ENCODE results near the gene LTBP1. TPM values are rescaled to one million over a fixed set of nuclear protein-coding genes. Genes with fewer than 3 reads are reported as not detected.

The LTBP1 gene
- total RNA-seq, 1 experiment from 2014 or later: 28.5 TPM

DNA sequence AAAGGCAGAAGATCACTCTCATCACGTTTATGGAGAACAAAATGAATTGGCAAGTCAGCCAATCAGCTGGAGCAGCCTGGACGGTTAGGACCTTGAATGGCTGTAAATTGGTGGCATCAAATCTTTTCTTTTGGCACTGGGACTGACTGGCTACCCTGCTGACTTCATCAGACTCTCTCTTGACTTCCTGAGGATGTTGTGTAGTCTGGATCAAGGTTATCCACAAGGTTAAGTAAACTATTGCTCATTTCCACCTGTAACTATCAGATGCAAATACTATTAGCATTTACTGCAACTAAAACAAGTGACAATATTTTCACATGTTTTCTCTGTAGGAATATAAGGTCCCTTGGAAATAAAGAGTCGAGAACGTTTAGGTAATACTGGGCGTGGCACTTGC lies 395.4 kb downstream of the LTBP1 start:
- no peak overlapping the region for H2BK12ac ChIP-seq (ENCODE audit: insufficient read length, low read depth, low read length)
- no peak overlapping the region for H3K27ac Mint-ChIP-seq
- H3K23me2 ChIP-seq (ENCODE audit: insufficient read length, low read depth, low read length, poor library complexity, severe bottlenecking): no peaks in the 10 kb centered on the region
- no peak for DNase-seq
- no peaks in the 10 kb centered on the region for H3K79me1 ChIP-seq (ENCODE audit: insufficient read depth, low read depth, low read length, poor library complexity, severe bottlenecking)
- no peak overlapping the region for H3K18ac ChIP-seq (ENCODE audit: insufficient read length, low read depth, low read length)
- H2BK20ac ChIP-seq (ENCODE audit: low read depth, low read length, poor library complexity, severe bottlenecking): no peak overlapping the region
- H4K91ac ChIP-seq (ENCODE audit: insufficient read length, low read depth, low read length): no peak overlapping the region
- H3K9me3 Mint-ChIP-seq: no peaks in the 10 kb centered on the region
- H2BK15ac ChIP-seq (ENCODE audit: low read depth, low read length): no peak overlapping the region
- H3K9ac ChIP-seq (ENCODE audit: extremely low read depth, insufficient read length, low read length): no peak overlapping the region
- TF ChIP-seq, protein P1, sequence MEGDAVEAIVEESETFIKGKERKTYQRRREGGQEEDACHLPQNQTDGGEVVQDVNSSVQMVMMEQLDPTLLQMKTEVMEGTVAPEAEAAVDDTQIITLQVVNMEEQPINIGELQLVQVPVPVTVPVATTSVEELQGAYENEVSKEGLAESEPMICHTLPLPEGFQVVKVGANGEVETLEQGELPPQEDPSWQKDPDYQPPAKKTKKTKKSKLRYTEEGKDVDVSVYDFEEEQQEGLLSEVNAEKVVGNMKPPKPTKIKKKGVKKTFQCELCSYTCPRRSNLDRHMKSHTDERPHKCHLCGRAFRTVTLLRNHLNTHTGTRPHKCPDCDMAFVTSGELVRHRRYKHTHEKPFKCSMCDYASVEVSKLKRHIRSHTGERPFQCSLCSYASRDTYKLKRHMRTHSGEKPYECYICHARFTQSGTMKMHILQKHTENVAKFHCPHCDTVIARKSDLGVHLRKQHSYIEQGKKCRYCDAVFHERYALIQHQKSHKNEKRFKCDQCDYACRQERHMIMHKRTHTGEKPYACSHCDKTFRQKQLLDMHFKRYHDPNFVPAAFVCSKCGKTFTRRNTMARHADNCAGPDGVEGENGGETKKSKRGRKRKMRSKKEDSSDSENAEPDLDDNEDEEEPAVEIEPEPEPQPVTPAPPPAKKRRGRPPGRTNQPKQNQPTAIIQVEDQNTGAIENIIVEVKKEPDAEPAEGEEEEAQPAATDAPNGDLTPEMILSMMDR (conservative IDR thresholded peaks at IDR 0.05): no peak
- WGBS (ENCODE audit: extremely low coverage, insufficient read length, low lambda C conversion rate): no CpG with 5 or more reads among the region's 5 CpGs
- H3K4me2 ChIP-seq (ENCODE audit: insufficient read depth, insufficient read length, low read length): no peak overlapping the region
- no peaks in the 10 kb centered on the region for H3K4me1 ChIP-seq (ENCODE audit: insufficient read depth, low read length)
- H2BK5ac ChIP-seq (ENCODE audit: insufficient read length, low read length): no peak overlapping the region
- no peak overlapping the region for H3K14ac ChIP-seq (ENCODE audit: insufficient read depth, low read length)
- no peak overlapping the region for H3T11ph ChIP-seq (ENCODE audit: low read length)
- no peaks in the 10 kb centered on the region for H3K9me3 ChIP-seq (ENCODE audit: control insufficient read depth, low read depth, low read length)
- no peaks in the 10 kb centered on the region for H3K79me2 ChIP-seq (ENCODE audit: insufficient read depth, low read length)
- no peak overlapping the region for H3K4me3 Mint-ChIP-seq
- H3K23ac ChIP-seq (ENCODE audit: insufficient read length, low read depth, low read length): no peak overlapping the region
- H3K36me3 Mint-ChIP-seq (ENCODE audit: insufficient read depth in 1 of 3, low read depth in 3 of 3): no peaks in the 10 kb centered on the region
- no peak overlapping the region for H4K8ac ChIP-seq (replicated peaks; ENCODE audit: insufficient read length, low read depth, low read length)
- no peaks in the 10 kb centered on the region for H3K27me3 ChIP-seq (ENCODE audit: insufficient read depth, low read length)
- H2BK120ac ChIP-seq (ENCODE audit: low read depth, low read length, poor library complexity, severe bottlenecking): no peak overlapping the region
- no peak overlapping the region for H4K5ac ChIP-seq (ENCODE audit: insufficient read length, low read depth, low read length)
- no peaks in the 10 kb centered on the region for H3K4me1 Mint-ChIP-seq
- H3K27ac ChIP-seq (ENCODE audit: insufficient read length, low read depth, low read length): no peak overlapping the region
- H2AK5ac ChIP-seq (ENCODE audit: insufficient read length, low read length): no peak overlapping the region
- no peak overlapping the region for H3K4ac ChIP-seq (ENCODE audit: low read depth, low read length)
- no peaks in the 10 kb centered on the region for H3K27me3 Mint-ChIP-seq (ENCODE audit: low read depth)
- no peaks in the 10 kb centered on the region for H4K20me1 ChIP-seq (ENCODE audit: control insufficient read depth, insufficient read depth, insufficient read length)
- no peak overlapping the region for H2AFZ ChIP-seq (ENCODE audit: low read length)
- no peak overlapping the region for H3K56ac ChIP-seq (ENCODE audit: insufficient read length, low read depth, low read length)
